PC-3 (cell line): ENCODE data around the gene SMIM28.

Experiments
- EZH2 ChIP-seq: fragments of 300-600 bp; sonication (generic); IDR thresholded peaks from one replicate; pipeline ENCODE4 v1.6.1; 2017; ENCODE audit warnings: antibody characterized with exemption, mild to moderate bottlenecking, low read length; ENCODE audit not compliant: unreplicated experiment
- EZH2phosphoT487 ChIP-seq: fragments of 300-600 bp; sonication (generic); IDR thresholded peaks from 2 replicates; pipeline ENCODE4 v1.6.1; 2018; ENCODE audit warnings: mild to moderate bottlenecking, antibody characterized with exemption, low read length, borderline replicate concordance
- TF ChIP-seq, protein P1 (sequence below): fragments of 300-600 bp; sonication (generic); conservative IDR thresholded peaks from 2 replicates; pipeline ENCODE4 v1.5.1; 2017; ENCODE audit warnings: antibody characterized with exemption, low read depth, mild to moderate bottlenecking, low read length

DNA sequence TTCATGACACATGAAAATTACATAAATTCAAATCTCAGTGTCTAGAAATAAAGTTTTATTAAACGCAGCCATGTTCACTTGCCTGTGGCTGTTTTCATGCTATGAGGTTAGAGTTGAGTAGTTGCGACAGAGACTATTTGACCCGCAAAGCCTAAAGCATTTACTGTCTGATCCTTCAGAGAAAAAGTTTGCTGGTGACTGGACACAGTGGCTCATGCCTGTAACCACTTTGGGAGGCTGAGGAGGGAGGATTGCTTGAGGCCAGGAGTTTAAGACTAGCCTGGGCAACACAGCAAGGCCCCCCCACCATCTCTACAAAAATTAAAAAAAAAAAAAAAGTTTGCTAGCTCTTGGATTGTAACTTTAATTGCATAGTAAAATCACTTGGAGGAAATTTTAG lies 9.2 kb downstream of the SMIM28 start:
- TF ChIP-seq EZH2 (no peak), EZH2phosphoT487 (no peak)
- TF ChIP-seq, protein P1, sequence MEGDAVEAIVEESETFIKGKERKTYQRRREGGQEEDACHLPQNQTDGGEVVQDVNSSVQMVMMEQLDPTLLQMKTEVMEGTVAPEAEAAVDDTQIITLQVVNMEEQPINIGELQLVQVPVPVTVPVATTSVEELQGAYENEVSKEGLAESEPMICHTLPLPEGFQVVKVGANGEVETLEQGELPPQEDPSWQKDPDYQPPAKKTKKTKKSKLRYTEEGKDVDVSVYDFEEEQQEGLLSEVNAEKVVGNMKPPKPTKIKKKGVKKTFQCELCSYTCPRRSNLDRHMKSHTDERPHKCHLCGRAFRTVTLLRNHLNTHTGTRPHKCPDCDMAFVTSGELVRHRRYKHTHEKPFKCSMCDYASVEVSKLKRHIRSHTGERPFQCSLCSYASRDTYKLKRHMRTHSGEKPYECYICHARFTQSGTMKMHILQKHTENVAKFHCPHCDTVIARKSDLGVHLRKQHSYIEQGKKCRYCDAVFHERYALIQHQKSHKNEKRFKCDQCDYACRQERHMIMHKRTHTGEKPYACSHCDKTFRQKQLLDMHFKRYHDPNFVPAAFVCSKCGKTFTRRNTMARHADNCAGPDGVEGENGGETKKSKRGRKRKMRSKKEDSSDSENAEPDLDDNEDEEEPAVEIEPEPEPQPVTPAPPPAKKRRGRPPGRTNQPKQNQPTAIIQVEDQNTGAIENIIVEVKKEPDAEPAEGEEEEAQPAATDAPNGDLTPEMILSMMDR, result no peak
